Breast epithelium (tissue), 4 donors: ENCODE data around the gene TDRD10. TPM values are rescaled to one million over a fixed set of nuclear protein-coding genes. Genes with fewer than 3 reads are reported as not detected.

Experiments
- DNase-seq, 2 donors: peaks; one replicate each; pipeline ENCODE4 v3.0.0-alpha.2; 2019; ENCODE audit warnings: low spot score in 2 of 2
- H3K27ac ChIP-seq, 2 donors: fragments of 200-600 bp; sonication (generic) in 1 of 2; one replicate each; pipeline ENCODE4 v1.5.1; 2016 to 2019; ENCODE audit warnings: mild to moderate bottlenecking in 1 of 2
- H3K27me3 ChIP-seq, 2 donors: fragments of 200-600 bp; sonication (generic) in 1 of 2; one replicate each; pipeline versions ENCODE4 v1.5.1 to v1.6.0; 2017 to 2019; ENCODE audit warnings: control low read depth in 1 of 2, mild to moderate bottlenecking in 1 of 2
- H3K36me3 ChIP-seq: fragments of 200-600 bp; one replicate; pipeline ENCODE4 v1.5.1; 2019
- H3K4me1 ChIP-seq, 2 donors: fragments of 200-600 bp; sonication (generic); one replicate each; pipeline ENCODE4 v1.5.1; 2016 to 2019; ENCODE audit warnings: control low read depth in 1 of 2
- H3K4me3 ChIP-seq, 3 donors: fragments of 200-600 bp; sonication (generic); 1 replicate in 2 of 3; 2 replicates in 1 of 3; pipeline ENCODE4 v1.5.1; 2016 to 2019; ENCODE audit warnings: mild to moderate bottlenecking in 3 of 3, moderate library complexity in 2 of 3
- H3K9me3 ChIP-seq, 2 donors: fragments of 200-600 bp; sonication (generic) in 1 of 2; one replicate each; pipeline ENCODE4 v1.5.1; 2016 to 2019; ENCODE audit warnings: control low read depth in 1 of 2
- CTCF ChIP-seq, 3 donors: fragments of 450-650 bp; IDR thresholded peaks; one replicate each; pipeline ENCODE4 v1.5.1; 2016 to 2017; ENCODE audit warnings: antibody characterized with exemption in 3 of 3, mild to moderate bottlenecking in 3 of 3, moderate library complexity in 3 of 3
- POLR2A ChIP-seq: fragments of 450-650 bp; IDR thresholded peaks from one replicate; pipeline ENCODE4 v1.6.1; 2016; ENCODE audit warnings: antibody characterized with exemption, mild to moderate bottlenecking, moderate library complexity
- POLR2AphosphoS5 ChIP-seq, 3 donors: sonication (generic); formaldehyde crosslinking; IDR thresholded peaks; one replicate each; pipeline ENCODE4 v1.6.1; 2017; ENCODE audit warnings: antibody characterized with exemption in 3 of 3
- intact Hi-C: fragments of 100-400 bp; cut with DNase I; formaldehyde crosslinking; loops from one replicate; pipeline ENCODE4 v1.15.1; 2023; ENCODE audit warnings: low total_unique reads
- total RNA-seq, 3 donors: library from RNA; depleted of rRNA; stranded (reverse); fragments of >200 nt; gene quantifications; one replicate each; pipeline ENCODE4 v1.1.0, GENCODE V29; 2016

TDRD10 gene
- total RNA-seq, 3 donors from 2014 or later, result 2.9 to 5.6 (median 5.6) TPM

GRCh38 chr1:154517661-154518060 lies 15.6 kb downstream of the TDRD10 start:
- H3K36me3 ChIP-seq, result no peaks in the 10 kb centered on the region
- no peak overlapping the region for H3K4me3 ChIP-seq
- TF ChIP-seq POLR2A (no peak), CTCF (IDR thresholded peaks at IDR 0.05) (no peak), POLR2AphosphoS5 (IDR thresholded peaks at IDR 0.05) (no peak)
- no peaks in the 10 kb centered on the region for H3K27me3 ChIP-seq
- DNase-seq, result no peak
- H3K9me3 ChIP-seq, result no peaks in the 10 kb centered on the region
- intact Hi-C loops, result no loop called here
- H3K27ac ChIP-seq, result no peak overlapping the region
- no peaks in the 10 kb centered on the region for H3K4me1 ChIP-seq

- peak overlapping the region in 1 of 2 donors; percentile 19 for H3K27ac ChIP-seq
- TF ChIP-seq POLR2AphosphoS5 (IDR thresholded peaks at IDR 0.05) (no peak), CTCF (IDR thresholded peaks at IDR 0.05) (no peak), POLR2A (no peak)
- DNase-seq, result no peak
- no peaks in the 10 kb centered on the region for H3K27me3 ChIP-seq
- intact Hi-C loops, result no loop called here
- no peaks in the 10 kb centered on the region for H3K9me3 ChIP-seq
- no peak overlapping the region for H3K4me3 ChIP-seq
- H3K36me3 ChIP-seq, result no peaks in the 10 kb centered on the region
- no peaks in the 10 kb centered on the region for H3K4me1 ChIP-seq
These were observed 17.6 kb downstream of the TDRD10 start for GRCh38 chr1:154519591-154519991.

GRCh38 chr1:154520333-154520732 lies 18.3 kb downstream of the TDRD10 start:
- no peaks in the 10 kb centered on the region for H3K4me1 ChIP-seq
- no peak overlapping the region for H3K27ac ChIP-seq
- no peak for DNase-seq
- intact Hi-C loops, result no loop called here
- TF ChIP-seq POLR2AphosphoS5 (IDR thresholded peaks at IDR 0.05) (no peak), POLR2A (no peak), CTCF (IDR thresholded peaks at IDR 0.05) (no peak)
- H3K27me3 ChIP-seq, result no peaks in the 10 kb centered on the region
- no peaks in the 10 kb centered on the region for H3K36me3 ChIP-seq
- no peaks in the 10 kb centered on the region for H3K9me3 ChIP-seq
- H3K4me3 ChIP-seq, result no peak overlapping the region

GRCh38 chr1:154521695-154522094 lies 19.7 kb downstream of the TDRD10 start:
- no peak for TF ChIP-seq POLR2AphosphoS5 (IDR thresholded peaks at IDR 0.05)
- TF ChIP-seq CTCF (IDR thresholded peaks at IDR 0.05), result no peak
- TF ChIP-seq POLR2A, result no peak
- Histone ChIP-seq H3K9me3 (no peaks in the 10 kb centered on the region), H3K27me3 (no peaks in the 10 kb centered on the region), H3K36me3 (no peaks in the 10 kb centered on the region), H3K4me3 (no peak overlapping the region), H3K4me1 (no peaks in the 10 kb centered on the region), H3K27ac (no peak overlapping the region)
- intact Hi-C loops, result no loop called here
- no peak for DNase-seq

GRCh38 chr1:154524881-154525280 lies 22.9 kb downstream of the TDRD10 start:
- DNase-seq, result no peak
- intact Hi-C loops, result no loop called here
- no peaks in the 10 kb centered on the region for H3K27me3 ChIP-seq
- H3K4me1 ChIP-seq, result no peaks in the 10 kb centered on the region
- no peak for TF ChIP-seq CTCF (IDR thresholded peaks at IDR 0.05)
- TF ChIP-seq POLR2A, result no peak
- no peak for TF ChIP-seq POLR2AphosphoS5 (IDR thresholded peaks at IDR 0.05)
- H3K4me3 ChIP-seq, result no peak overlapping the region
- no peaks in the 10 kb centered on the region for H3K9me3 ChIP-seq
- H3K36me3 ChIP-seq, result no peaks in the 10 kb centered on the region
- H3K27ac ChIP-seq, result no peak overlapping the region
